Inferior parietal cortex (tissue), 1 donor: ENCODE measurements around the gene SPOCD1.

Experiments used
- DNase-seq: peaks from one replicate; pipeline ENCODE4 v3.0.0-alpha.2; 2016; ENCODE audit errors: extremely low spot score

Gene SPOCD1

GRCh38 chr1:31771891-31772668, 43.7 kb downstream of the SPOCD1 start:
- no peak for DNase-seq

GRCh38 chr1:31769720-31770390, 46.0 kb downstream of the SPOCD1 start:
- no peak for DNase-seq

GRCh38 chr1:31768939-31769704, 46.7 kb downstream of the SPOCD1 start:
- no peak for DNase-seq

- no peak for DNase-seq
These were observed 47.4 kb downstream of the SPOCD1 start for GRCh38 chr1:31768407-31768907.

- DNase-seq, result no peak
These were observed 48.6 kb downstream of the SPOCD1 start for GRCh38 chr1:31767225-31767624.

GRCh38 chr1:31765516-31765915, 50.3 kb downstream of the SPOCD1 start:
- DNase-seq, result no peak

GRCh38 chr1:31765041-31765467, 50.8 kb downstream of the SPOCD1 start:
- peak; percentile 69 for DNase-seq

GRCh38 chr1:31764312-31765040, 51.3 kb downstream of the SPOCD1 start, which contains the start of gene ADGRB2:
Gene ADGRB2 (minus strand): TSS chr1:31764340. CDS start chr1:31757221, 7,119 bp downstream.
- DNase-seq, result peak; percentile 55

- no peak for DNase-seq
These were observed 52.0 kb downstream of the SPOCD1 start for GRCh38 chr1:31763671-31764311.

- peak; percentile 68 for DNase-seq
These were observed 52.8 kb downstream of the SPOCD1 start for GRCh38 chr1:31762726-31763670.

GRCh38 chr1:31762323-31762722, 53.5 kb downstream of the SPOCD1 start:
- DNase-seq, result no peak

GRCh38 chr1:31761883-31762282, 53.9 kb downstream of the SPOCD1 start:
- DNase-seq, result no peak

- no peak for DNase-seq
These were observed 55.1 kb downstream of the SPOCD1 start for GRCh38 chr1:31760471-31761470.

- DNase-seq, result no peak
These were observed 56.4 kb downstream of the SPOCD1 start for GRCh38 chr1:31759298-31760023.

- no peak for DNase-seq
These were observed 57.0 kb downstream of the SPOCD1 start for GRCh38 chr1:31758823-31759222.

GRCh38 chr1:31757989-31758388, 57.8 kb downstream of the SPOCD1 start:
- no peak for DNase-seq

GRCh38 chr1:31757204-31757679, 58.6 kb downstream of the SPOCD1 start:
- DNase-seq, result no peak

GRCh38 chr1:31756578-31756977, 59.2 kb downstream of the SPOCD1 start:
- no peak for DNase-seq
